Glutamatergic neuron (in vitro differentiated cells): ENCODE data around the gene DAND5. TPM values are rescaled to one million over a fixed set of nuclear protein-coding genes. Genes with fewer than 3 reads are reported as not detected.

Experiments used
- DNase-seq: peaks from one replicate; pipeline ENCODE4 v3.0.0; 2022
- H3K27ac Mint-ChIP-seq: one replicate; pipeline ENCODE4 v1.8.0; 2020; ENCODE audit warnings: mild to moderate bottlenecking, mixed read lengths, inconsistent platforms; ENCODE audit not compliant: unreplicated experiment
- H3K27me3 Mint-ChIP-seq: one replicate; pipeline ENCODE4 v1.8.0; 2020; ENCODE audit warnings: mild to moderate bottlenecking, moderate library complexity, mixed read lengths, inconsistent platforms; ENCODE audit not compliant: unreplicated experiment
- H3K36me3 Mint-ChIP-seq: one replicate; pipeline ENCODE4 v1.8.0; 2020; ENCODE audit warnings: mild to moderate bottlenecking, mixed read lengths, inconsistent platforms; ENCODE audit not compliant: unreplicated experiment
- H3K4me1 Mint-ChIP-seq: one replicate; pipeline ENCODE4 v1.8.0; 2020; ENCODE audit warnings: mild to moderate bottlenecking, low read depth, mixed read lengths, inconsistent platforms; ENCODE audit not compliant: unreplicated experiment
- H3K4me3 Mint-ChIP-seq: one replicate; pipeline ENCODE4 v1.8.0; 2020; ENCODE audit warnings: mild to moderate bottlenecking, mixed read lengths, inconsistent platforms; ENCODE audit not compliant: unreplicated experiment
- H3K9me3 Mint-ChIP-seq: one replicate; pipeline ENCODE4 v1.8.0; 2020; ENCODE audit warnings: mild to moderate bottlenecking, moderate library complexity, mixed read lengths, inconsistent platforms; ENCODE audit not compliant: unreplicated experiment
- total RNA-seq: library from RNA; stranded (reverse); fragmentation: NEBNext Ultra II Directional; extraction: Animal tissue kit (Norgen Biotek cat#: 25700); gene quantifications from one replicate; pipeline ENCODE4 v1.2.1, GENCODE V29; 2021; ENCODE audit not compliant: unreplicated experiment
- TF ChIP-seq, protein P1 (sequence below): fragments of 200-600 bp; sonication (generic); IDR thresholded peaks from one replicate; pipeline ENCODE4 v1.5.0; 2021; ENCODE audit not compliant: partially characterized antibody, unreplicated experiment

Gene DAND5
- total RNA-seq, 1 donor from 2014 or later, result 0.44 TPM

DNA sequence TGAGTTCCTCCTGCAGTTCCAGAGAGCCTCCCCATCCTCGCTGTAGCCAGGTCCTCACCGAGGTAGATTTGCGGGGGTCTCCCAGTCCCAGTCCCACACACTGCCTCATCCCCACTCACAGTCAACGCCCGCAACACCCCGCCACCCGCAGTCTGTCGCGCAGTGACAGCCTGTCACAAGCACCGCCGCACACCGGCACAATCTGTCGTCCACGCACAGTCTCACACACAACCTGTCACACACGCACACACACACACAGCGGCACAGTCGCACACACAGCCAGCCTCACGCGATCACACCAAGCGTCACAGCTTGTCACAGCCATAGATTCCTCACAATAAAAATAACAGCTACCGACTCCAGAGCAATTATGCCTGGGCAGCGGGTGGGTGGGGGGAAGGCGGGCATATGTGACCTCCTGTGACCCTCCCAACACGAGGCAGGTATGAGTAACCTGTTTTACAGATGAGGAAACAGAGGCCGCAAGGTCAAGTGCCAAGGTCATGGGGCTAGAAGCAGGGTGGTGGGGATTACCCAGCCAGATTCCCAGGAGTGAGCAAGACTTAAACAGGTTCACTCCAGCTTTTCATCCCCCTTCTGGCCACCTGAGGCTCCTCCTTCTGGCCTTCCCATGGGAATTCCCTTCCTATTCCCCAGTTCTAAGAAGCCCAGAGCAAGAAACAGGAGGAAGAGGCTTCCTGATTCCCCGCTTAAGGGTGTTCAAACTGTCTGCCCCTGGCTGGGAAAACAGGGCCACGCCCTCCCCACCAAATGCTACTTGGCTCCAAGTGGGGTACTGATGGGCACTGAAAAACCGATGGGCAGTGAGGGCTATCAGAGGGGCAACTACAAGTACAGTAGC, 39.8 kb downstream of the DAND5 start:
- H3K27me3 Mint-ChIP-seq, result peaks cover 30% of the 10 kb centered on the region
- TF ChIP-seq, protein P1, sequence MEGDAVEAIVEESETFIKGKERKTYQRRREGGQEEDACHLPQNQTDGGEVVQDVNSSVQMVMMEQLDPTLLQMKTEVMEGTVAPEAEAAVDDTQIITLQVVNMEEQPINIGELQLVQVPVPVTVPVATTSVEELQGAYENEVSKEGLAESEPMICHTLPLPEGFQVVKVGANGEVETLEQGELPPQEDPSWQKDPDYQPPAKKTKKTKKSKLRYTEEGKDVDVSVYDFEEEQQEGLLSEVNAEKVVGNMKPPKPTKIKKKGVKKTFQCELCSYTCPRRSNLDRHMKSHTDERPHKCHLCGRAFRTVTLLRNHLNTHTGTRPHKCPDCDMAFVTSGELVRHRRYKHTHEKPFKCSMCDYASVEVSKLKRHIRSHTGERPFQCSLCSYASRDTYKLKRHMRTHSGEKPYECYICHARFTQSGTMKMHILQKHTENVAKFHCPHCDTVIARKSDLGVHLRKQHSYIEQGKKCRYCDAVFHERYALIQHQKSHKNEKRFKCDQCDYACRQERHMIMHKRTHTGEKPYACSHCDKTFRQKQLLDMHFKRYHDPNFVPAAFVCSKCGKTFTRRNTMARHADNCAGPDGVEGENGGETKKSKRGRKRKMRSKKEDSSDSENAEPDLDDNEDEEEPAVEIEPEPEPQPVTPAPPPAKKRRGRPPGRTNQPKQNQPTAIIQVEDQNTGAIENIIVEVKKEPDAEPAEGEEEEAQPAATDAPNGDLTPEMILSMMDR, result no peak
- peaks cover 5% of the 10 kb centered on the region for H3K4me1 Mint-ChIP-seq
- H3K36me3 Mint-ChIP-seq, result no peaks in the 10 kb centered on the region
- no peak for DNase-seq
- peaks cover 2% of the 10 kb centered on the region for H3K9me3 Mint-ChIP-seq
- H3K4me3 Mint-ChIP-seq, result peak overlapping the region; percentile 32
- H3K27ac Mint-ChIP-seq, result no peak overlapping the region

GRCh38 chr19:13010038-13010991, 40.9 kb downstream of the DAND5 start:
- TF ChIP-seq, protein P1, result no peak
- no peak overlapping the region for H3K27ac Mint-ChIP-seq
- peaks cover 8% of the 10 kb centered on the region for H3K4me1 Mint-ChIP-seq
- peaks cover 5% of the 10 kb centered on the region for H3K9me3 Mint-ChIP-seq
- DNase-seq, result no peak
- H3K36me3 Mint-ChIP-seq, result no peaks in the 10 kb centered on the region
- H3K27me3 Mint-ChIP-seq, result peaks cover 38% of the 10 kb centered on the region
- H3K4me3 Mint-ChIP-seq, result no peak overlapping the region

- DNase-seq, result no peak
- TF ChIP-seq, protein P1, result no peak
- Mint-ChIP-seq H3K4me1 (peaks cover 8% of the 10 kb centered on the region), H3K4me3 (no peak overlapping the region), H3K27ac (no peak overlapping the region), H3K27me3 (peaks cover 38% of the 10 kb centered on the region), H3K9me3 (peaks cover 5% of the 10 kb centered on the region), H3K36me3 (no peaks in the 10 kb centered on the region)
Observed at GRCh38 chr19:13010992-13011652, 41.7 kb downstream of the DAND5 start.

GRCh38 chr19:13011653-13012389, 42.4 kb downstream of the DAND5 start:
- no peaks in the 10 kb centered on the region for H3K36me3 Mint-ChIP-seq
- H3K4me3 Mint-ChIP-seq, result no peak overlapping the region
- TF ChIP-seq, protein P1, result no peak

More at GRCh38 chr19:13011653-13012389, 42.4 kb downstream of the DAND5 start:
- Mint-ChIP-seq H3K27ac (no peak overlapping the region), H3K4me1 (peaks cover 8% of the 10 kb centered on the region), H3K27me3 (peaks cover 40% of the 10 kb centered on the region), H3K9me3 (peaks cover 5% of the 10 kb centered on the region)
- DNase-seq, result no peak
